Measurements from ENCODE around the gene USP3. TPM values are rescaled to one million over a fixed set of nuclear protein-coding genes. Genes with fewer than 3 reads are reported as not detected.

USP3 gene
- total RNA-seq, 1 donor from 2014 or later: 80.0 TPM

GRCh38 chr15:63499611-63500010, 4.8 kb upstream of the USP3 start:
- Mint-ChIP-seq H3K9me3 (no peaks in the 10 kb centered on the region), H3K36me3 (ENCODE audit: low read depth) (no peaks in the 10 kb centered on the region), H3K27ac (ENCODE audit: unreplicated experiment) (no peak overlapping the region), H3K4me3 (peak overlapping the region; percentile 49), H3K27me3 (ENCODE audit: low read depth) (peaks cover 30% of the 10 kb centered on the region), H3K4me1 (peaks cover 41% of the 10 kb centered on the region)
- DNase-seq (ENCODE audit: low read depth, low spot score): no peak
- TF ChIP-seq, protein P1, sequence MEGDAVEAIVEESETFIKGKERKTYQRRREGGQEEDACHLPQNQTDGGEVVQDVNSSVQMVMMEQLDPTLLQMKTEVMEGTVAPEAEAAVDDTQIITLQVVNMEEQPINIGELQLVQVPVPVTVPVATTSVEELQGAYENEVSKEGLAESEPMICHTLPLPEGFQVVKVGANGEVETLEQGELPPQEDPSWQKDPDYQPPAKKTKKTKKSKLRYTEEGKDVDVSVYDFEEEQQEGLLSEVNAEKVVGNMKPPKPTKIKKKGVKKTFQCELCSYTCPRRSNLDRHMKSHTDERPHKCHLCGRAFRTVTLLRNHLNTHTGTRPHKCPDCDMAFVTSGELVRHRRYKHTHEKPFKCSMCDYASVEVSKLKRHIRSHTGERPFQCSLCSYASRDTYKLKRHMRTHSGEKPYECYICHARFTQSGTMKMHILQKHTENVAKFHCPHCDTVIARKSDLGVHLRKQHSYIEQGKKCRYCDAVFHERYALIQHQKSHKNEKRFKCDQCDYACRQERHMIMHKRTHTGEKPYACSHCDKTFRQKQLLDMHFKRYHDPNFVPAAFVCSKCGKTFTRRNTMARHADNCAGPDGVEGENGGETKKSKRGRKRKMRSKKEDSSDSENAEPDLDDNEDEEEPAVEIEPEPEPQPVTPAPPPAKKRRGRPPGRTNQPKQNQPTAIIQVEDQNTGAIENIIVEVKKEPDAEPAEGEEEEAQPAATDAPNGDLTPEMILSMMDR (conservative IDR thresholded peaks at IDR 0.05): no peak

DNA sequence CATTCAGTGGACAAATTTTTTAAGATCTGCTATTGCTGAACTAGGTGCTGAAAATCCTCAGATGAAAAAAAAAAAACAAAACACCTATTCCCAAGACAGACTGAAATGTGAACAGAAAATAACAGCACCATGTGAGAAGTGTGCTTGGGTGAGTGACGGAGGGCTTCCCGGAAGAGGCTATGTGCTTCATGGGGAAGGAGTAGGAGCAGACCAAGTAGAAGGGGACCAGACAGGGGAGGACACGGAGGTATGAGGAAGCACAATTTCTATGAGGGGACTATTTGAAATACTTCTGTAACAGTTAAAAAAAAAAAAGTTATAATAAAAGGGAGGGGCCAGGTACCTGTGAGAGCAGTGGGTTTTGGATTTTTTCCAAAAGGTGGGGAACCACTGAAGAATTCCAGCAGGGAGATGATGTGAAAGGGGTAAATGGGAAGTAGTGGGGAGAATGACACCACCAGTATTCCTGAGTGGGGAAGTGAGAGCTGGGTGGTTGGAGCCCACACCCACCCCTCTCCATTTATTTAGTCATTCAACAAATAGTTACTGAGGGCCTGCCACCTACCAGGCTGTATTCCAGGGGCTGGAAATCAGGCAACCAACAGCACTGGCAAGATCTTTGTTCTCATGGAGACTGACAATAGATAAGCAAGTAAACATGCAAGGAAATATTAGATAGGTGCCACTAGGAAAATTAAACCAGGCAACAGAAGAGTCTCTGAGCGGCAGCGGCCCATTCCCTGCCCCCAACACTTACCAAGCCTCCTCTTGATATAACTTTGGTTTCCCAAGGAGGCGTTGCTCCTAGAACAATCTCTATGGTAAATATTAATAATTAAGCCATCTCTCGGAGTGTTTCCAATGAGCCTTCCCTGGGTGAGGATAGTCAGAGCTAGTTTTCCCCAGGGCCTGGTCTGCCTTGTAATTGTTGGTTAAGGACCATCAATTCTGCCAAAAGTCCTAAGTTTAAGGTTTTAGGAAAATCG, 3.8 kb upstream of the USP3 start:
- H3K9me3 Mint-ChIP-seq: no peaks in the 10 kb centered on the region
- TF ChIP-seq, protein P1 (conservative IDR thresholded peaks at IDR 0.05): no peak
- H3K27me3 Mint-ChIP-seq (ENCODE audit: low read depth): peaks cover 30% of the 10 kb centered on the region
- H3K36me3 Mint-ChIP-seq (ENCODE audit: low read depth): no peaks in the 10 kb centered on the region
- DNase-seq (ENCODE audit: low read depth, low spot score): no peak
- peaks cover 42% of the 10 kb centered on the region for H3K4me1 Mint-ChIP-seq
- peak overlapping the region; percentile 81 for H3K4me3 Mint-ChIP-seq
- H3K27ac Mint-ChIP-seq (ENCODE audit: unreplicated experiment): no peak overlapping the region

DNA sequence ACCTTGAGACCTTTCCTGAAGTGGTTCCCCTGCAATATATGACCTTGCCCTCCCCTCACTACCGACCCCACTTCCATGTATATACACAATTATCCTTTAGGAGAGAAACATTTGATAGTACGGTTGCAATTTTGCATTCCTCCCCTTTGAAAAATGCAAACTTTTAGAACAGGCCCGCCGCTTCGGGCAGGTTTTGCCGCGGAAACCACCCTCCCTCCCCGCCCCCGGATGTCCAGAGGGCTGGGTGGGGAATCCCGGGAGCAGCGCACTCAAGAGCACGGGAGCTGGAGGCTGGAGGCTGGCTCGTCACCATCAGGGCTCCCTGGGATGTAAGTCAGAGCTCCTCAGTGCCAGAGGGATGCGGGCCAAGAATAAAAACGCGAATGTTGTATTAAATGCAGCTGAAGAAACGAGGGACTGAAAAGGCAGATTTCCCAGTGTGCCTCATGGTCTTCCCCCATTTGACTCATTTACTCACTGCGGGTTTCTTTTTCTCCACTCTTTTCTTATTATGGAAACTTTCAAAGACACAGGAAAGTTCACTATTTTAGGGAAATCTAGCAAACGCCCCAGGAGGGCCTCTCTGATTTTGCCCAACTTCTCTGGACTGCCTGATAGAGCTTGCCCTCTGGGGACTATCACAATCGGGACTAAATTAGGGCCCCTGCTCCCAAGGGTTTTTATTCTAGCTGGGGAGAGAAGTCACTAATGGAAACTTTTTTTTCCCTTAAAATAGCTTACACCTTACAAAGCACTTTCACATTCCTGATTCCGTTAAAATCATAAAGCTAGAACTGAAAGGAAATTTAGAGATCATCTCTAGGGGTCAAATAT, 2.9 kb upstream of the USP3 start:
- no peak for DNase-seq (ENCODE audit: low read depth, low spot score)
- Mint-ChIP-seq H3K9me3 (no peaks in the 10 kb centered on the region), H3K27ac (ENCODE audit: unreplicated experiment) (no peak overlapping the region), H3K36me3 (ENCODE audit: low read depth) (no peaks in the 10 kb centered on the region), H3K4me3 (peak overlapping the region; percentile 81), H3K27me3 (ENCODE audit: low read depth) (peaks cover 29% of the 10 kb centered on the region), H3K4me1 (peaks cover 51% of the 10 kb centered on the region)
- TF ChIP-seq, protein P1 (conservative IDR thresholded peaks at IDR 0.05): no peak

DNA sequence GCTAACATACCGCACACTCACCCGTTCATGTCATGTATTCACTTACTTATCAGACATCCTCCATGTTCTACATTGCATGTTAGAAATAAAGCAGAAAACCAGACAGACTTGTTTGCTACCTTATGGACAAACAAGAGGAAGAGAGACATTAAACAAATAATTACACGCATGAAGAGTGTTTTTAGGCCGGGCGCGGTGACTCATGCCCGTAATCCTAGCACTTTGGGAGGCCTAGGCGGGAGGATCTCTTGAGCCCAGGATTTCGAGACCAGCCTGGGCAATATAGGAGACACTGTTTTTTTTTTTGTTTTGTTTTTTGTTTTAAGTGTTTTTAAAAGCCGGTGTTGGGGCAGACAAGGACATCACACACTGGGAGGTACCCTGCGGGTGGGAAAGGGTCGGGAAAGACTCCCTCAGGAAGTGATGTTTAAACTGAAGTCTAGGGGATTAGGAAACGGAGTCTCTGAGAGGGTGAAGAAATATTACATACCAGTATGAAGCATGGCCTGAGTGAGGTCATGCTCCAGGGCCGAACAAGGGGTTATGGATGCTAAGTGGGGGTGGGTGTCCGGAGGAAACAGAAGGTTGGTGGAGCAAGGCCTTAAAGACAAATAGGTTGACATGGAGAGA, 2.1 kb upstream of the USP3 start:
- DNase-seq (ENCODE audit: low read depth, low spot score): no peak
- peaks cover 58% of the 10 kb centered on the region for H3K4me1 Mint-ChIP-seq
- H3K27ac Mint-ChIP-seq (ENCODE audit: unreplicated experiment): no peak overlapping the region

More for the DNA sequence above, 2.1 kb upstream of the USP3 start:
- Mint-ChIP-seq H3K4me3 (peak overlapping the region; percentile 81), H3K27me3 (ENCODE audit: low read depth) (peaks cover 25% of the 10 kb centered on the region), H3K9me3 (no peaks in the 10 kb centered on the region), H3K36me3 (ENCODE audit: low read depth) (no peaks in the 10 kb centered on the region)
- TF ChIP-seq, protein P1 (conservative IDR thresholded peaks at IDR 0.05): no peak

Data from neural crest cell (in vitro differentiated cells).